ENCODE results near the gene OLIG1. TPM values are rescaled to one million over a fixed set of nuclear protein-coding genes. Genes with fewer than 3 reads are reported as not detected.
A peak's percentile ranks its signal among the peaks of the same experiment; 100 is the strongest.

Gene OLIG1
- total and polyA plus RNA-seq, 2 of the 8 experiments (the other 6 are each of a cell fraction or from before 2014, with no cell fraction given): 0.65 to 1.2 TPM

- H2BK12ac ChIP-seq (ENCODE audit: low read depth, low read length): no peak overlapping the region
- no peak overlapping the region for H3K56ac ChIP-seq (replicated peaks; ENCODE audit: insufficient read length, low read depth, low read length)
- H3K27me3 ChIP-seq (replicated peaks in 1 of 4; ENCODE audit: control insufficient read depth in 3 of 4, extremely low read depth in 1 of 4, insufficient read depth in 3 of 4, low read length in 3 of 4): peaks cover 90 to 99% (median 98%) of the 10 kb centered on the region in 4 experiments
- no peaks in the 10 kb centered on the region for H3K9me3 ChIP-seq (ENCODE audit: insufficient read depth in 2 of 2, low read depth in 1 of 2, low read length in 1 of 2)
- DNase-seq (ENCODE audit: low read depth in 1 of 2, low spot score in 2 of 2) (peak in 1 of 2 experiments; percentile 48), FAIRE-seq (no peak)
- no peak overlapping the region for H3K9ac ChIP-seq (replicated peaks in 1 of 4; ENCODE audit: extremely low read depth in 1 of 4, low read depth in 3 of 4, low read length in 3 of 4)
- no peak overlapping the region for H4K91ac ChIP-seq (replicated peaks; ENCODE audit: insufficient read length, low read length)
- H3K4me2 ChIP-seq (ENCODE audit: insufficient read depth in 1 of 2, low read depth in 2 of 2, low read length in 2 of 2): peak overlapping the region; percentile 31 to 40
- H4K8ac ChIP-seq (ENCODE audit: extremely low read depth, insufficient read depth, low read length): no peak overlapping the region; the same call in 1 of the 2 replicates
- H3K4me3 ChIP-seq (ENCODE audit: extremely low read depth in 1 of 4, insufficient read depth in 2 of 4, low read depth in 3 of 4, low read length in 4 of 4): peak overlapping the region in 2 of 4 experiments; percentile 7 to 25; a peak in 4 of 8 replicates
- H3K4me1 ChIP-seq (replicated peaks in 1 of 4; ENCODE audit: control insufficient read depth in 3 of 4, insufficient read depth in 4 of 4, low read length in 3 of 4): peaks cover 6 to 32% (median 23%) of the 10 kb centered on the region in 4 experiments
- H4K5ac ChIP-seq (ENCODE audit: insufficient read length, low read depth, low read length): no peak overlapping the region
- H2AFZ ChIP-seq (ENCODE audit: low read length): no peak overlapping the region
- H2BK120ac ChIP-seq (replicated peaks; ENCODE audit: low read depth, low read length): no peak overlapping the region
- TF ChIP-seq RNF2 (IDR thresholded peaks at IDR 0.05; ENCODE audit: borderline replicate concordance, low read depth, low read length, missing control alignments, poor library complexity, severe bottlenecking) (peak; percentile 77), CREB1 (IDR thresholded peaks at IDR 0.05) (no peak), KDM4A (IDR thresholded peaks at IDR 0.05; ENCODE audit: low read depth, low read length, severe bottlenecking) (no peak), EZH2 (IDR thresholded peaks at IDR 0.05; ENCODE audit: low read depth, low read length, severe bottlenecking) (peak; percentile 0), SP1 (IDR thresholded peaks at IDR 0.05; ENCODE audit: low read depth, low read length) (0 out of 2 replicates have a peak, but pooled peaks have one; percentile 21), MAX (IDR thresholded peaks at IDR 0.05) (peak; percentile 53)
- H3K27ac ChIP-seq (ENCODE audit: low read depth, low read length): no peak overlapping the region
- ChIA-PET CTCF (ENCODE audit: partially characterized antibody) (interaction anchor here (1.7 to 2.9 kb wide), 2 partner anchors 9 to 34 kb away, joined by 5 to 7 read pairs; no protein-coding TSS in a partner anchor), POLR2A (ENCODE audit: partially characterized antibody) (interaction anchor here (1.3 kb wide), 1 partner anchor 451 kb away, joined by 3 read pairs; the partner anchor contains the start of gene TMEM50B)
- H3K36me3 ChIP-seq (ENCODE audit: control insufficient read depth in 2 of 4, insufficient read depth in 4 of 4, low read length in 3 of 4): peaks cover 0 to 5% (median 0%) of the 10 kb centered on the region in 4 experiments; a peak in 1 of 8 replicates
- no peak overlapping the region for H2BK5ac ChIP-seq (ENCODE audit: low read depth, low read length)
- H3K23me2 ChIP-seq (ENCODE audit: low read depth, low read length): peaks cover 9% of the 10 kb centered on the region
- H3K4ac ChIP-seq (replicated peaks; ENCODE audit: insufficient read length, low read depth, low read length): no peak overlapping the region
- 0 out of 2 replicates have a peak overlapping the region, but pooled peaks have one; percentile 21 for H2BK20ac ChIP-seq (ENCODE audit: low read length)
- no peaks in the 10 kb centered on the region for H3K79me2 ChIP-seq (ENCODE audit: control insufficient read depth in 1 of 2, insufficient read depth in 2 of 2, low read length in 2 of 2)
- H3K23ac ChIP-seq (ENCODE audit: insufficient read length): no peak overlapping the region
- H3K79me1 ChIP-seq (ENCODE audit: low read depth, low read length): no peaks in the 10 kb centered on the region
- H3K18ac ChIP-seq (ENCODE audit: extremely low read depth, low read length): no peak overlapping the region
- peaks cover 14 to 21% of the 10 kb centered on the region in 2 experiments for H4K20me1 ChIP-seq (replicated peaks in 1 of 2; ENCODE audit: control insufficient read depth in 1 of 2, insufficient read depth in 2 of 2, low read length in 2 of 2)
- H2AK5ac ChIP-seq (ENCODE audit: low read depth, low read length): no peak overlapping the region
- WGBS, 2 experiments (ENCODE audit: extremely low coverage in 1 of 2, insufficient coverage in 1 of 2, insufficient read length in 1 of 2, insufficient replicate concordance in 2 of 2, low coverage in 1 of 2, low lambda C conversion rate in 2 of 2, missing lambda C conversion rate in 1 of 2): 28 to 100% methylated on average over 1 to 28 of the region's 28 CpGs
- H3K14ac ChIP-seq (ENCODE audit: insufficient read length): no peak overlapping the region
- no peak overlapping the region for H2BK15ac ChIP-seq (ENCODE audit: low read length)
These were observed 41.1 kb upstream of the OLIG1 start for GRCh38 chr21:33028773-33029384.

All from H1 (cell line).